Neural crest cell (in vitro differentiated cells): ENCODE data around the gene CFAP77. TPM values are rescaled to one million over a fixed set of nuclear protein-coding genes. Genes with fewer than 3 reads are reported as not detected.

Experiments
- DNase-seq: peaks from one replicate; pipeline ENCODE4 v3.0.0; 2021; ENCODE audit warnings: low read depth, mixed read lengths, low spot score
- H3K27ac Mint-ChIP-seq: one replicate; pipeline ENCODE4 v1.8.0; 2021; ENCODE audit warnings: mild to moderate bottlenecking, mixed read lengths; ENCODE audit not compliant: unreplicated experiment
- H3K27me3 Mint-ChIP-seq: 2 replicates; pipeline ENCODE4 v1.8.0; 2021; ENCODE audit warnings: low read depth, mild to moderate bottlenecking, mixed read lengths
- H3K36me3 Mint-ChIP-seq: 2 replicates; pipeline ENCODE4 v1.8.0; 2021; ENCODE audit warnings: low read depth, mild to moderate bottlenecking, mixed read lengths
- H3K4me1 Mint-ChIP-seq: 2 replicates; pipeline ENCODE4 v1.8.0; 2021; ENCODE audit warnings: mixed read lengths
- H3K4me3 Mint-ChIP-seq: one replicate; pipeline ENCODE4 v1.8.0; 2021; ENCODE audit warnings: mild to moderate bottlenecking, mixed read lengths
- H3K9me3 Mint-ChIP-seq: 2 replicates; pipeline ENCODE4 v1.8.0; 2021; ENCODE audit warnings: mixed read lengths
- total RNA-seq: library from RNA; stranded (reverse); gene quantifications from 2 replicates; pipeline ENCODE4 v1.2.1, GENCODE V29; 2021
- TF ChIP-seq, protein P1 (sequence below): fragments of 200-600 bp; sonication (generic); conservative IDR thresholded peaks from 2 replicates; pipeline ENCODE4 v1.5.0; 2021; ENCODE audit warnings: antibody characterized with exemption, mild to moderate bottlenecking

The CFAP77 gene
- total RNA-seq, 1 donor from 2014 or later, result 0.23 TPM

DNA sequence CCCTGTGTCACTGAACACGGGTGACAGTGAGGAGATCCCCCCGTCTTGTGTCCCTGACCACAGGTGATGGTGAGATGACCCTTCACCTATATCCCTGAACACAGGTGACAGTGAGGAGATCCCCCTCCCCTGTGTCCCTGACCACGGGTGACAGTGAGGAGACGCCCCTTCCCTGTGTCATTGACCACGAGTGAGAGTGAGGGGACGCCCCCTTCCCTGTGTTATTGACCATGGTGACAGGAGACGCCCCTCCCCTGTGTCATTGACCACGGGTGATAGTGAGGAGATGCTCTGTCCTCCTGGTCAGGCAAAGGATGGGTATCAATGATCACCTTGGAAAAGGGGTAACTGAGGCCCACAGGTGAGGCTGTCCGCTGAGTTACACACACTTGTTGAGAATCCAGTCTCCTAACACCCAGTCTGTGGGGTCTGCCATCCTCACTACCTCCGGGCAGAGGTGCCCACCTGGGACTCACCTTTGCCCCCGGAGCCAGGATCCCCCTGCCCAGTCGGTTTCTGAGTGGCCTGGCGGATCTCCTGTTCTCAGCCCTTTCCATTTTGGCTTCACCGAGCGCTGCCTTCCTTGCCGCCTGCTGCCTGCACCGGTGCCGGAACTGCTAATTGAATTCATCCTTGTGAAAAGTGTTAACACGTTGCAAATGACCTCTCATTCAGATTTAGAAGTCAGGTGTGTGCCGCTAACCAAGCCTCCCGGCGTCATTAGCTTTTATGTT lies 104.2 kb downstream of the CFAP77 start:
- no peak overlapping the region for H3K27ac Mint-ChIP-seq
- H3K36me3 Mint-ChIP-seq, result no peaks in the 10 kb centered on the region
- no peak overlapping the region for H3K4me3 Mint-ChIP-seq
- no peaks in the 10 kb centered on the region for H3K4me1 Mint-ChIP-seq
- H3K9me3 Mint-ChIP-seq, result no peaks in the 10 kb centered on the region
- TF ChIP-seq, protein P1, sequence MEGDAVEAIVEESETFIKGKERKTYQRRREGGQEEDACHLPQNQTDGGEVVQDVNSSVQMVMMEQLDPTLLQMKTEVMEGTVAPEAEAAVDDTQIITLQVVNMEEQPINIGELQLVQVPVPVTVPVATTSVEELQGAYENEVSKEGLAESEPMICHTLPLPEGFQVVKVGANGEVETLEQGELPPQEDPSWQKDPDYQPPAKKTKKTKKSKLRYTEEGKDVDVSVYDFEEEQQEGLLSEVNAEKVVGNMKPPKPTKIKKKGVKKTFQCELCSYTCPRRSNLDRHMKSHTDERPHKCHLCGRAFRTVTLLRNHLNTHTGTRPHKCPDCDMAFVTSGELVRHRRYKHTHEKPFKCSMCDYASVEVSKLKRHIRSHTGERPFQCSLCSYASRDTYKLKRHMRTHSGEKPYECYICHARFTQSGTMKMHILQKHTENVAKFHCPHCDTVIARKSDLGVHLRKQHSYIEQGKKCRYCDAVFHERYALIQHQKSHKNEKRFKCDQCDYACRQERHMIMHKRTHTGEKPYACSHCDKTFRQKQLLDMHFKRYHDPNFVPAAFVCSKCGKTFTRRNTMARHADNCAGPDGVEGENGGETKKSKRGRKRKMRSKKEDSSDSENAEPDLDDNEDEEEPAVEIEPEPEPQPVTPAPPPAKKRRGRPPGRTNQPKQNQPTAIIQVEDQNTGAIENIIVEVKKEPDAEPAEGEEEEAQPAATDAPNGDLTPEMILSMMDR, result no peak
- DNase-seq, result no peak
- no peaks in the 10 kb centered on the region for H3K27me3 Mint-ChIP-seq

DNA sequence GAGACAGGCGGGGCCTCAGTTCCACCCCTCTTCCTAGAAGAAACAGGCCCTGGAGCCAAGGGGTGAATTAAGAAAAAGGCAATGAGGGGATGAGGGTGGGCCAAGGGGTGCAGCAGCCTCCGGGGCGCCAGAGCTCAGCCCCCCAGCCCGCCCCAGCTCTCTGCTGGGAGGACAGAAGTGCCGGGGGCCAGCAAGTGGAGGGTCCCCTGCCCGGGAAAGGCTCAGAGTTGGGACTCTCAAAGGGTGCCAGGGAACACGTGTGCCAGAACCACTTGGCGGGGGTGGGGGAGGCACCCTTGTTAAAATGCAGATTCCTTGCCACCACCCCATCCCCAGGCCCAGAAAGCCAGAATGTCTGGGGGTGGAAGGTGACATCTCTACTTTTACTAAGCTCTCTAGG lies 104.8 kb downstream of the CFAP77 start:
- H3K36me3 Mint-ChIP-seq, result no peaks in the 10 kb centered on the region
- no peak for DNase-seq
- TF ChIP-seq, protein P1, result no peak
- no peaks in the 10 kb centered on the region for H3K27me3 Mint-ChIP-seq
- no peaks in the 10 kb centered on the region for H3K9me3 Mint-ChIP-seq
- H3K27ac Mint-ChIP-seq, result no peak overlapping the region
- H3K4me1 Mint-ChIP-seq, result no peaks in the 10 kb centered on the region
- no peak overlapping the region for H3K4me3 Mint-ChIP-seq

DNA sequence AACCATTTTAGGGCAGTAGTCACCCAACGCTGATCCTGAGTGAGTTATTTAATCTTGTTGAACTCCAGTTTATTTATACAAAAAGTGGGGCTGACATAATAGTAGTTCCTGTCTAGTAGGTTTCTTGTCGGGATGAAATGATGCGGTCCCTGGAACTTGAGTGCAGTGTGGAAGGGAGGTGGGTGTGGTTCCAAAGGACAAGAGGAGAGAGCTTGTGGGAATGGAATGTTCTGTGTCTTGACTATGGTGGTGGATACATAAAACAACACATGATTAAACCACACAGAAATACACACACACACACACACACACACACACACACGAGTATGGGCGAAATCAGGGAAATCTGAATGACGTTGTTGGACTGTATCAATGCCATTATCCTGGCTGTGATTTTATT lies 106.3 kb downstream of the CFAP77 start:
- Mint-ChIP-seq H3K9me3 (peaks cover 3% of the 10 kb centered on the region), H3K27ac (no peak overlapping the region), H3K4me1 (no peaks in the 10 kb centered on the region), H3K36me3 (no peaks in the 10 kb centered on the region), H3K4me3 (no peak overlapping the region), H3K27me3 (no peaks in the 10 kb centered on the region)
- TF ChIP-seq, protein P1, result no peak
- no peak for DNase-seq

DNA sequence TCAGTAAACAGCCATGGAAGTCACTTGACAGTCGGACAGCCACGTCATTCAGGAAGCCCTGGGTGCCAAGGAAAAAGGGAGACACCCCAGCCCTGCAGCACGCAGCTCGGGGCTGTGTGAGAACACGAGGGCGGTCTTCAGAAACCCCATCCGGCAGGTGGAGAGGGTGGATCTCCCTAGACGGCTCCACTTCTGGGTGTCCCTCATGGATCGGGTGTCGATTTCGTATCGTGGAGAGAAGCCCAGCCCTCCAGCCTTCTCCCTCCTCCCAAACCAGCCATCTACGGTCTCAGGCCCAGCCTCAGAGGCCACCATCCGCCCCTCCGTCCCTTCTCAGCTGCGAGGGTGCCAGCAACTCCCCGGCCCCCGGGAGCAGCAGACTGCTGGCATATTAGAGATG lies 106.9 kb downstream of the CFAP77 start:
- Mint-ChIP-seq H3K27ac (no peak overlapping the region), H3K36me3 (no peaks in the 10 kb centered on the region), H3K4me1 (no peaks in the 10 kb centered on the region), H3K9me3 (peaks cover 3% of the 10 kb centered on the region), H3K27me3 (no peaks in the 10 kb centered on the region), H3K4me3 (no peak overlapping the region)
- TF ChIP-seq, protein P1, result no peak
- DNase-seq, result no peak

DNA sequence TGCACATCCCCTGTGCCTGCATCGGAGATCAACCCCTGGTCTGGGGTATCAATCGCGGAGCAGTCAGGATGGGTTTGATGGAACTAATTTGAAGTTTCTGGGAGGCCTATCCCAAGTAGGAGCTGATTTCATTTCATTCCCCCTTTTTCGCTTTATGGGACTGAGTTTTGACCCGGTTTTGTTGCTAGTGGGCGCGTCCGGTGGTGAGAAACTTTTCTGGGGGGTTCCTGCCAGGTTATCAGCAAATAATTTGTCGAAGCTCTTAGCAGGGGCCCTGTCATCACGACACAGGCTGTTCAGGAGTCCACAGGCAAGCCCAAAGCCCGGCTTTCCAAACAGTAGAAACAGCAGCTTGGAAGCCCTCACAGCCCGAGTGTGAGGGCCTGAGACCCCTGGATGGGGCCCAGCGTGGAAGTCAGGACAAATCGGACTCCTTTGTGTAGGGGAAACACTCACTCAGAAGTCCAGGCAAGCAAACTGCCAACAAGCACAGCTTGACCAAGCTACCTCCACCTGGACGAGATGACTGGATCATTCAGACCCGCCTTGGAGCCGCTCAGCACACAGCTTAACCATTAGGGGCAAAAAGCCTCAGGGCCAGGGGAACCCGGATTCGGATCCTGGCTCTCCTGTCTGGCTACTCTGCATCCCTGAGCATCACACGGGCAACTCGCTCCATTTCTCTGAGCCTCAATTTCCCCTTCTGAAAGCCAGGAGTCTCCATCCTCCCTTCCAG lies 108.0 kb downstream of the CFAP77 start:
- DNase-seq, result no peak
- H3K9me3 Mint-ChIP-seq, result peaks cover 3% of the 10 kb centered on the region
- H3K4me1 Mint-ChIP-seq, result no peaks in the 10 kb centered on the region
- H3K36me3 Mint-ChIP-seq, result no peaks in the 10 kb centered on the region
- TF ChIP-seq, protein P1, result no peak
- H3K27ac Mint-ChIP-seq, result no peak overlapping the region
- H3K4me3 Mint-ChIP-seq, result no peak overlapping the region
- H3K27me3 Mint-ChIP-seq, result no peaks in the 10 kb centered on the region
